ENCODE results near the gene UBE2C. TPM values are rescaled to one million over a fixed set of nuclear protein-coding genes. Genes with fewer than 3 reads are reported as not detected.

The UBE2C gene
- total RNA-seq, 1 donor from 2014 or later = 33.0 TPM

GRCh38 chr20:45798935-45799642 lies 13.4 kb upstream of the UBE2C start:
- Mint-ChIP-seq H3K36me3 (ENCODE audit: unreplicated experiment) (no peaks in the 10 kb centered on the region), H3K27me3 (ENCODE audit: unreplicated experiment) (peaks cover 3% of the 10 kb centered on the region), H3K4me1 (ENCODE audit: low read depth, unreplicated experiment) (no peaks in the 10 kb centered on the region), H3K27ac (ENCODE audit: unreplicated experiment) (peak overlapping the region; percentile 40), H3K4me3 (ENCODE audit: unreplicated experiment) (no peak overlapping the region), H3K9me3 (ENCODE audit: unreplicated experiment) (no peaks in the 10 kb centered on the region)
- peak; percentile 70 for DNase-seq
- TF ChIP-seq, protein P1, sequence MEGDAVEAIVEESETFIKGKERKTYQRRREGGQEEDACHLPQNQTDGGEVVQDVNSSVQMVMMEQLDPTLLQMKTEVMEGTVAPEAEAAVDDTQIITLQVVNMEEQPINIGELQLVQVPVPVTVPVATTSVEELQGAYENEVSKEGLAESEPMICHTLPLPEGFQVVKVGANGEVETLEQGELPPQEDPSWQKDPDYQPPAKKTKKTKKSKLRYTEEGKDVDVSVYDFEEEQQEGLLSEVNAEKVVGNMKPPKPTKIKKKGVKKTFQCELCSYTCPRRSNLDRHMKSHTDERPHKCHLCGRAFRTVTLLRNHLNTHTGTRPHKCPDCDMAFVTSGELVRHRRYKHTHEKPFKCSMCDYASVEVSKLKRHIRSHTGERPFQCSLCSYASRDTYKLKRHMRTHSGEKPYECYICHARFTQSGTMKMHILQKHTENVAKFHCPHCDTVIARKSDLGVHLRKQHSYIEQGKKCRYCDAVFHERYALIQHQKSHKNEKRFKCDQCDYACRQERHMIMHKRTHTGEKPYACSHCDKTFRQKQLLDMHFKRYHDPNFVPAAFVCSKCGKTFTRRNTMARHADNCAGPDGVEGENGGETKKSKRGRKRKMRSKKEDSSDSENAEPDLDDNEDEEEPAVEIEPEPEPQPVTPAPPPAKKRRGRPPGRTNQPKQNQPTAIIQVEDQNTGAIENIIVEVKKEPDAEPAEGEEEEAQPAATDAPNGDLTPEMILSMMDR (IDR thresholded peaks at IDR 0.05; ENCODE audit: partially characterized antibody, unreplicated experiment) = peak; percentile 54

DNA sequence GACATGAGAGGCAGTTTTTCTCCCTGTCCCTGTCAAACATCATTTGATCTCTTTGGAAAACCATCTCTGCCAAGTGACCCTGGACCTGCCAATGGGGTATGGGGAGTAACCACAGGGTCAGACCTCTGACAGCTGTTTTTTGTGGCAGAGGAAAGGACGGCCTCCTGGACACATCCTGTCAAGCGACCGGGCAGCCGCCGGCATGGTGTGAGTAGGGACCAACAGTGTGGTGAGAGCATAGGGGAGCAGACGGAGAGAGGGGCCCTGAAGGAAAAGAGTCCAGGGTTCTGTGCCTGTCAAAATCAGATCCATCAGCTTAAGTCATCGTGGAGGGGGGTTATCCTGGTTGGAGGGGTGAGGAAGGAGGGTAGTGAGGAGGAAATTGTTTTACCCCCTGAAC lies 10.6 kb upstream of the UBE2C start:
- Mint-ChIP-seq H3K36me3 (ENCODE audit: unreplicated experiment) (no peaks in the 10 kb centered on the region), H3K9me3 (ENCODE audit: unreplicated experiment) (no peaks in the 10 kb centered on the region), H3K4me1 (ENCODE audit: low read depth, unreplicated experiment) (no peaks in the 10 kb centered on the region), H3K4me3 (ENCODE audit: unreplicated experiment) (no peak overlapping the region), H3K27ac (ENCODE audit: unreplicated experiment) (no peak overlapping the region), H3K27me3 (ENCODE audit: unreplicated experiment) (peaks cover 3% of the 10 kb centered on the region)
- no peak for DNase-seq
- TF ChIP-seq, protein P1 (IDR thresholded peaks at IDR 0.05; ENCODE audit: partially characterized antibody, unreplicated experiment) = no peak

GRCh38 chr20:45810191-45810970 lies 2.1 kb upstream of the UBE2C start:
- H3K27ac Mint-ChIP-seq (ENCODE audit: unreplicated experiment) = no peak overlapping the region
- TF ChIP-seq, protein P1 (IDR thresholded peaks at IDR 0.05; ENCODE audit: partially characterized antibody, unreplicated experiment) = no peak
- no peaks in the 10 kb centered on the region for H3K36me3 Mint-ChIP-seq (ENCODE audit: unreplicated experiment)
- H3K27me3 Mint-ChIP-seq (ENCODE audit: unreplicated experiment) = peaks cover 6% of the 10 kb centered on the region
- peaks cover 3% of the 10 kb centered on the region for H3K4me1 Mint-ChIP-seq (ENCODE audit: low read depth, unreplicated experiment)
- no peak overlapping the region for H3K4me3 Mint-ChIP-seq (ENCODE audit: unreplicated experiment)
- H3K9me3 Mint-ChIP-seq (ENCODE audit: unreplicated experiment) = peaks cover 4% of the 10 kb centered on the region
- no peak for DNase-seq

GRCh38 chr20:45813006-45813340 lies 529 bp downstream of the UBE2C start:
- peaks cover 8% of the 10 kb centered on the region for H3K27me3 Mint-ChIP-seq (ENCODE audit: unreplicated experiment)
- no peak for DNase-seq
- H3K36me3 Mint-ChIP-seq (ENCODE audit: unreplicated experiment) = no peaks in the 10 kb centered on the region
- H3K4me3 Mint-ChIP-seq (ENCODE audit: unreplicated experiment) = peak overlapping the region; percentile 87
- TF ChIP-seq, protein P1 (IDR thresholded peaks at IDR 0.05; ENCODE audit: partially characterized antibody, unreplicated experiment) = no peak
- no peak overlapping the region for H3K27ac Mint-ChIP-seq (ENCODE audit: unreplicated experiment)
- peaks cover 7% of the 10 kb centered on the region for H3K9me3 Mint-ChIP-seq (ENCODE audit: unreplicated experiment)
- H3K4me1 Mint-ChIP-seq (ENCODE audit: low read depth, unreplicated experiment) = peaks cover 6% of the 10 kb centered on the region

GRCh38 chr20:45813489-45813888 lies 1.0 kb downstream of the UBE2C start:
- H3K27ac Mint-ChIP-seq (ENCODE audit: unreplicated experiment) = no peak overlapping the region
- peak overlapping the region; percentile 87 for H3K4me3 Mint-ChIP-seq (ENCODE audit: unreplicated experiment)
- peaks cover 6% of the 10 kb centered on the region for H3K4me1 Mint-ChIP-seq (ENCODE audit: low read depth, unreplicated experiment)
- H3K27me3 Mint-ChIP-seq (ENCODE audit: unreplicated experiment) = peaks cover 8% of the 10 kb centered on the region
- H3K36me3 Mint-ChIP-seq (ENCODE audit: unreplicated experiment) = no peaks in the 10 kb centered on the region
- H3K9me3 Mint-ChIP-seq (ENCODE audit: unreplicated experiment) = peaks cover 7% of the 10 kb centered on the region
- TF ChIP-seq, protein P1 (IDR thresholded peaks at IDR 0.05; ENCODE audit: partially characterized antibody, unreplicated experiment) = no peak
- no peak for DNase-seq
